H9 (cell line): ENCODE data around the gene RXFP2. TPM values are rescaled to one million over a fixed set of nuclear protein-coding genes. Genes with fewer than 3 reads are reported as not detected.

Experiments used
- DNase-seq: peaks from one replicate; pipeline ENCODE4 v3.0.0-alpha.2; 2017
- H2AFZ ChIP-seq: one replicate; pipeline ENCODE4 v1.6.1; 2013; ENCODE audit warnings: mild to moderate bottlenecking, low read length, control low read depth, moderate library complexity
- H2AK5ac ChIP-seq: 2 replicates; pipeline ENCODE4 v1.6.1; 2013; ENCODE audit warnings: low read length, control low read depth, mixed read lengths; ENCODE audit not compliant: insufficient read length
- H2BK120ac ChIP-seq: one replicate; pipeline ENCODE4 v1.6.1; 2013; ENCODE audit warnings: low read depth, mild to moderate bottlenecking, low read length, control low read depth, inconsistent platforms; ENCODE audit not compliant: poor library complexity, severe bottlenecking
- H2BK12ac ChIP-seq: 2 replicates; pipeline ENCODE4 v1.6.1; 2013; ENCODE audit warnings: low read length, control low read depth, mixed read lengths, low read depth; ENCODE audit not compliant: insufficient read length
- H2BK15ac ChIP-seq: 2 replicates; pipeline ENCODE4 v1.6.1; 2013; ENCODE audit warnings: low read depth, low read length, control low read depth
- H2BK20ac ChIP-seq: one replicate; pipeline ENCODE4 v1.6.1; 2013; ENCODE audit warnings: low read depth, mild to moderate bottlenecking, low read length, control low read depth, inconsistent platforms; ENCODE audit not compliant: poor library complexity, severe bottlenecking
- H2BK5ac ChIP-seq: 2 replicates; pipeline ENCODE4 v1.6.1; 2013; ENCODE audit warnings: low read length, control low read depth, mixed read lengths; ENCODE audit not compliant: insufficient read length
- H3K14ac ChIP-seq: 2 replicates; pipeline ENCODE4 v1.6.1; 2013; ENCODE audit warnings: low read length, control low read depth; ENCODE audit not compliant: insufficient read depth
- H3K18ac ChIP-seq: 2 replicates; pipeline ENCODE4 v1.6.1; 2013; ENCODE audit warnings: low read depth, mild to moderate bottlenecking, mixed read lengths, low read length, control low read depth; ENCODE audit not compliant: insufficient read length
- H3K23ac ChIP-seq: 2 replicates; pipeline ENCODE4 v1.6.1; 2013; ENCODE audit warnings: low read length, control low read depth, mixed read lengths, low read depth; ENCODE audit not compliant: insufficient read length
- H3K23me2 ChIP-seq: 2 replicates; pipeline ENCODE4 v1.6.1; 2013; ENCODE audit warnings: low read depth, mild to moderate bottlenecking, mixed read lengths, low read length, control low read depth; ENCODE audit not compliant: insufficient read length, poor library complexity, severe bottlenecking
- H3K27ac ChIP-seq: 2 replicates; pipeline ENCODE4 v1.5.1; 2013; ENCODE audit warnings: low read length, control low read depth, mixed read lengths, low read depth; ENCODE audit not compliant: insufficient read length
- H3K27me3 ChIP-seq: 2 replicates; pipeline ENCODE4 v1.6.1; 2013; ENCODE audit warnings: low read length, control low read depth, inconsistent platforms; ENCODE audit not compliant: insufficient read depth
- H3K4ac ChIP-seq: 2 replicates; pipeline ENCODE4 v1.6.1; 2013; ENCODE audit warnings: low read depth, mild to moderate bottlenecking, control low read depth, inconsistent platforms, low read length, moderate library complexity
- H3K4me1 ChIP-seq: 2 replicates; pipeline ENCODE4 v1.6.1; 2013; ENCODE audit warnings: low read length, control low read depth, inconsistent platforms; ENCODE audit not compliant: insufficient read depth
- H3K4me2 ChIP-seq: 2 replicates; pipeline ENCODE4 v1.6.1; 2013; ENCODE audit warnings: low read length, control low read depth, mixed read lengths; ENCODE audit not compliant: insufficient read length, insufficient read depth
- H3K56ac ChIP-seq: 2 replicates; pipeline ENCODE4 v1.6.1; 2013; ENCODE audit warnings: low read depth, mild to moderate bottlenecking, mixed read lengths, low read length, control low read depth; ENCODE audit not compliant: insufficient read length
- H3K79me1 ChIP-seq: 2 replicates; pipeline ENCODE4 v1.6.1; 2013; ENCODE audit warnings: low read depth, mild to moderate bottlenecking, moderate library complexity, low read length, control low read depth, inconsistent platforms; ENCODE audit not compliant: insufficient read depth, poor library complexity, severe bottlenecking
- H3K79me2 ChIP-seq: 2 replicates; pipeline ENCODE4 v1.6.1; 2013; ENCODE audit warnings: low read length, control low read depth, inconsistent platforms; ENCODE audit not compliant: insufficient read depth
- H3K9ac ChIP-seq: 2 replicates; pipeline ENCODE4 v1.6.1; 2013; ENCODE audit warnings: low read length, control low read depth, mixed read lengths; ENCODE audit not compliant: insufficient read length; ENCODE audit errors: extremely low read depth
- H3K9me3 ChIP-seq: one replicate; pipeline ENCODE4 v1.6.1; 2013; ENCODE audit warnings: low read depth, low read length, inconsistent platforms; ENCODE audit not compliant: control insufficient read depth
- H3T11ph ChIP-seq: one replicate; pipeline ENCODE4 v1.6.1; 2013; ENCODE audit warnings: mild to moderate bottlenecking, low read length, control low read depth, inconsistent platforms
- H4K20me1 ChIP-seq: one replicate; pipeline ENCODE4 v1.6.1; 2013; ENCODE audit not compliant: control insufficient read depth, insufficient read length, insufficient read depth
- H4K5ac ChIP-seq: 2 replicates; pipeline ENCODE4 v1.6.1; 2013; ENCODE audit warnings: low read depth, mild to moderate bottlenecking, mixed read lengths, low read length, control low read depth; ENCODE audit not compliant: insufficient read length
- H4K8ac ChIP-seq: replicated peaks from 2 replicates; pipeline ENCODE4 v1.6.1; 2013; ENCODE audit warnings: low read length, control low read depth, mixed read lengths, low read depth; ENCODE audit not compliant: insufficient read length
- H4K91ac ChIP-seq: 2 replicates; pipeline ENCODE4 v1.6.1; 2013; ENCODE audit warnings: low read depth, mild to moderate bottlenecking, moderate library complexity, mixed read lengths, low read length, control low read depth; ENCODE audit not compliant: insufficient read length
- H3K27ac Mint-ChIP-seq, 3 experiments: 2 replicates in 2 of 3; 3 replicates in 1 of 3; pipeline ENCODE4 v1.8.0; 2020 to 2021; ENCODE audit warnings: mixed read lengths in 3 of 3, mild to moderate bottlenecking in 1 of 3, moderate library complexity in 1 of 3
- H3K27me3 Mint-ChIP-seq: 2 replicates; pipeline ENCODE4 v1.8.0; 2021; ENCODE audit warnings: low read depth, mild to moderate bottlenecking, moderate library complexity, mixed read lengths
- H3K36me3 Mint-ChIP-seq, 3 experiments: 2 replicates in 2 of 3; 3 replicates in 1 of 3; pipeline ENCODE4 v1.8.0; 2020 to 2021; ENCODE audit warnings: low read depth in 3 of 3, mixed read lengths in 3 of 3; ENCODE audit not compliant: insufficient read depth in 1 of 3
- H3K4me1 Mint-ChIP-seq, 2 experiments: 2 replicates each; pipeline ENCODE4 v1.8.0; 2020; ENCODE audit warnings: mixed read lengths in 2 of 2
- H3K4me3 Mint-ChIP-seq, 2 experiments: 2 replicates in 1 of 2; 3 replicates in 1 of 2; pipeline ENCODE4 v1.8.0; 2020 to 2021; ENCODE audit warnings: mild to moderate bottlenecking in 2 of 2, mixed read lengths in 2 of 2, moderate library complexity in 1 of 2
- H3K9me3 Mint-ChIP-seq, 2 experiments: 2 replicates in 1 of 2; 3 replicates in 1 of 2; pipeline ENCODE4 v1.8.0; 2020; ENCODE audit warnings: mild to moderate bottlenecking in 2 of 2, mixed read lengths in 2 of 2, moderate library complexity in 1 of 2
- WGBS: extraction: QIAGEN DNeasy Blood & Tissue Kit; methylation state at CpG from one replicate; pipeline ENCODE4 v1.1.7; 2013; ENCODE audit warnings: missing lambda C conversion rate, low lambda C conversion rate, mixed read lengths; ENCODE audit not compliant: insufficient read length; ENCODE audit errors: extremely low coverage; 5-methylcytosine and 5-hydroxymethylcytosine counted together
- total RNA-seq: library from RNA; stranded (reverse); gene quantifications from 2 replicates; pipeline ENCODE4 v1.2.1, GENCODE V29; 2021
- TF ChIP-seq, protein P1 (sequence below): fragments of 200-600 bp; sonication (generic); conservative IDR thresholded peaks from 3 replicates; pipeline ENCODE4 v1.8.0; 2021; ENCODE audit warnings: antibody characterized with exemption, mild to moderate bottlenecking

Gene RXFP2
- total RNA-seq, 1 experiment from 2014 or later = not detected

DNA sequence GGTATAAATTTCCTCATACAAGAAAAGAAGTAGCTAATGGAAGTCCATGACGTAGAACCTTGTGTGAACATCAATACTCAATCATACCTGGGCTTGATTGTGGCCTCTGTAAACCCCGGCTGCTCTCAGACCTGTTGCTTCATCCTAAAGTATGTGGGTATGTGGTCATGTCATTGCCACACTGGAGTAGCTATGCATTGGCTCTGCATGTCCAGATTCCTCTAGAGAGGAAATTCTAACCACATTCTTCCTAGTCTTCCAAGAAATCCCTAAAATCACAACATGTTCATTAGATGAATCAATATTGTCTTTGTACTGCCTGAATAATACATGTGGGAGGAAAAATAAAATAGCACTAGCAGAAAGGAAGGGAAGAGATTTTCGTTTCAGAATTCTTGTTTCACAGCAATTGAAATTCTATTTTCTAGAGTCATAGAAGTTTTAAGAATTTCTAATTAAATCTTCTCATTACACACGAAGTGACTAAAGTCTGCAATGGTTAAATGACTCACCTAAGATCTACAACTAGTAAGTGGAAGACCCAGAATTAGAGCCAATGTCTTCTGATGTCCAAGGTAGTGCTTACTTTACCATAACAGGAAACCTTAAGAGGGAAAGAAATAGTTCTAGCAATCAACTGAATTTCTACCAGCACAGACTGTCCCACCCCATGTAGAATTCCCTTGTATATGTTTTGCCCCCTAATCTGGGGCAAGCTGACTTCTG, 28.0 kb downstream of the RXFP2 start:
- Mint-ChIP-seq H3K4me1 (peaks cover 8 to 11% of the 10 kb centered on the region in 2 experiments), H3K27me3 (no peaks in the 10 kb centered on the region), H3K4me3 (no peak overlapping the region), H3K27ac (no peak overlapping the region), H3K36me3 (no peaks in the 10 kb centered on the region), H3K9me3 (no peaks in the 10 kb centered on the region)
- H3K79me2 ChIP-seq = no peaks in the 10 kb centered on the region
- H3K27ac ChIP-seq = no peak overlapping the region
- TF ChIP-seq, protein P1, sequence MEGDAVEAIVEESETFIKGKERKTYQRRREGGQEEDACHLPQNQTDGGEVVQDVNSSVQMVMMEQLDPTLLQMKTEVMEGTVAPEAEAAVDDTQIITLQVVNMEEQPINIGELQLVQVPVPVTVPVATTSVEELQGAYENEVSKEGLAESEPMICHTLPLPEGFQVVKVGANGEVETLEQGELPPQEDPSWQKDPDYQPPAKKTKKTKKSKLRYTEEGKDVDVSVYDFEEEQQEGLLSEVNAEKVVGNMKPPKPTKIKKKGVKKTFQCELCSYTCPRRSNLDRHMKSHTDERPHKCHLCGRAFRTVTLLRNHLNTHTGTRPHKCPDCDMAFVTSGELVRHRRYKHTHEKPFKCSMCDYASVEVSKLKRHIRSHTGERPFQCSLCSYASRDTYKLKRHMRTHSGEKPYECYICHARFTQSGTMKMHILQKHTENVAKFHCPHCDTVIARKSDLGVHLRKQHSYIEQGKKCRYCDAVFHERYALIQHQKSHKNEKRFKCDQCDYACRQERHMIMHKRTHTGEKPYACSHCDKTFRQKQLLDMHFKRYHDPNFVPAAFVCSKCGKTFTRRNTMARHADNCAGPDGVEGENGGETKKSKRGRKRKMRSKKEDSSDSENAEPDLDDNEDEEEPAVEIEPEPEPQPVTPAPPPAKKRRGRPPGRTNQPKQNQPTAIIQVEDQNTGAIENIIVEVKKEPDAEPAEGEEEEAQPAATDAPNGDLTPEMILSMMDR = no peak
- no CpG with 5 or more reads among the region's 4 CpGs for WGBS
- H3K23me2 ChIP-seq = no peaks in the 10 kb centered on the region
- H3K4ac ChIP-seq = no peak overlapping the region
- no peak overlapping the region for H3K18ac ChIP-seq
- H4K91ac ChIP-seq = no peak overlapping the region
- no peaks in the 10 kb centered on the region for H3K9me3 ChIP-seq
- H3K9ac ChIP-seq = no peak overlapping the region
- no peak overlapping the region for H2BK12ac ChIP-seq
- H2AK5ac ChIP-seq = no peak overlapping the region
- no peak overlapping the region for H2BK15ac ChIP-seq
- H3K4me1 ChIP-seq = no peaks in the 10 kb centered on the region
- H3K14ac ChIP-seq = no peak overlapping the region
- no peaks in the 10 kb centered on the region for H4K20me1 ChIP-seq
- no peaks in the 10 kb centered on the region for H3K27me3 ChIP-seq
- no peak overlapping the region for H2BK5ac ChIP-seq
- H4K5ac ChIP-seq = no peak overlapping the region
- no peak overlapping the region for H3K56ac ChIP-seq
- no peak overlapping the region for H2BK20ac ChIP-seq
- H2AFZ ChIP-seq = no peak overlapping the region
- no peak for DNase-seq
- H3K4me2 ChIP-seq = no peak overlapping the region
- no peak overlapping the region for H4K8ac ChIP-seq
- H2BK120ac ChIP-seq = no peak overlapping the region
- no peak overlapping the region for H3K23ac ChIP-seq
- no peak overlapping the region for H3T11ph ChIP-seq
- H3K79me1 ChIP-seq = no peaks in the 10 kb centered on the region
